SK-N-SH treated with all-trans-retinoic acid at 6 μM for 48 hours (cell line): ENCODE results near the gene GGA3.
"Not testable (repeated sequence)": the region's sequence is repeated elsewhere in the genome, so short reads cannot be mapped to it uniquely, and the experiment has no call there.

Experiments used
- ATAC-seq: fragments of 200-7000 bp; cut with Tn5 transposase; 3 replicates; pipeline ENCODE4 v1.9.1; 2020; ENCODE audit warnings: mild to moderate bottlenecking, moderate library complexity
- ARNTL ChIP-seq: fragments of 450-650 bp; formaldehyde crosslinking; IDR thresholded peaks from 2 replicates; pipeline ENCODE4 v1.5.0; 2020; ENCODE audit warnings: low read depth, mild to moderate bottlenecking, moderate library complexity, borderline replicate concordance
- BACH2 ChIP-seq: fragments of 250-450 bp; sonication (Bioruptor Pico); IDR thresholded peaks from 2 replicates; pipeline ENCODE4 v1.9.0; 2021; ENCODE audit warnings: mild to moderate bottlenecking, borderline replicate concordance
- CSDC2 ChIP-seq: fragments of 250-450 bp; sonication (Bioruptor Pico); IDR thresholded peaks from 2 replicates; pipeline ENCODE4 v1.5.0; 2020; ENCODE audit warnings: mild to moderate bottlenecking, moderate library complexity
- ESRRG ChIP-seq: fragments of 250-450 bp; sonication (Bioruptor Pico); IDR thresholded peaks from 2 replicates; pipeline ENCODE4 v1.6.1; 2021; ENCODE audit warnings: mild to moderate bottlenecking
- GLIS3 ChIP-seq: fragments of 250-450 bp; sonication (Bioruptor Pico); IDR thresholded peaks from 2 replicates; pipeline ENCODE4 v1.5.0; 2020; ENCODE audit warnings: mild to moderate bottlenecking, moderate library complexity
- OSR1 ChIP-seq: fragments of 250-450 bp; sonication (Bioruptor Pico); IDR thresholded peaks from 2 replicates; pipeline ENCODE4 v1.8.0; 2022; ENCODE audit warnings: moderate library complexity, mild to moderate bottlenecking, inconsistent platforms
- PPARA ChIP-seq: fragments of 250-450 bp; sonication (Bioruptor Pico); IDR thresholded peaks from 2 replicates; pipeline ENCODE4 v1.5.0; 2020; ENCODE audit warnings: mild to moderate bottlenecking, borderline replicate concordance
- SNAI2 ChIP-seq: fragments of 250-450 bp; sonication (Bioruptor Pico); IDR thresholded peaks from 2 replicates; pipeline ENCODE4 v1.5.0; 2020; ENCODE audit warnings: mild to moderate bottlenecking, moderate library complexity
- TCF4 ChIP-seq: fragments of 250-450 bp; sonication (Bioruptor Pico); IDR thresholded peaks from 2 replicates; pipeline ENCODE4 v1.8.0; 2021; ENCODE audit warnings: mild to moderate bottlenecking, moderate library complexity, borderline replicate concordance
- TOX ChIP-seq: fragments of 250-450 bp; sonication (Bioruptor Pico); IDR thresholded peaks from 2 replicates; pipeline ENCODE4 v1.8.0; 2021; ENCODE audit warnings: mild to moderate bottlenecking, moderate library complexity, borderline replicate concordance
- ZC3H10 ChIP-seq: fragments of 250-450 bp; sonication (Bioruptor Pico); IDR thresholded peaks from 2 replicates; pipeline ENCODE4 v1.5.1; 2021; ENCODE audit warnings: mild to moderate bottlenecking, moderate library complexity
- ZFP30 ChIP-seq: fragments of 450-650 bp; formaldehyde crosslinking; IDR thresholded peaks from 2 replicates; pipeline ENCODE4 v1.5.0; 2022; ENCODE audit warnings: mild to moderate bottlenecking, moderate library complexity
- ZNF565 ChIP-seq: fragments of 450-650 bp; formaldehyde crosslinking; conservative IDR thresholded peaks from 2 replicates; pipeline ENCODE4 v1.5.0; 2020; ENCODE audit warnings: low read depth, mild to moderate bottlenecking, moderate library complexity
- ZNF70 ChIP-seq: fragments of 450-650 bp; formaldehyde crosslinking; IDR thresholded peaks from 2 replicates; pipeline ENCODE4 v1.5.0; 2020; ENCODE audit warnings: mild to moderate bottlenecking, moderate library complexity
- ZNF8 ChIP-seq: fragments of 450-650 bp; formaldehyde crosslinking; IDR thresholded peaks from 2 replicates; pipeline ENCODE4 v1.5.0; 2020; ENCODE audit warnings: mild to moderate bottlenecking, moderate library complexity
- TF ChIP-seq, protein P1 (sequence below): fragments of 250-450 bp; sonication (Bioruptor Pico); IDR thresholded peaks from 2 replicates; pipeline ENCODE4 v1.8.0; 2020; ENCODE audit warnings: mild to moderate bottlenecking, moderate library complexity, borderline replicate concordance
- TF ChIP-seq, protein P2 (sequence below): fragments of 250-450 bp; sonication (Bioruptor Pico); IDR thresholded peaks from 2 replicates; pipeline ENCODE4 v1.5.1; 2020; ENCODE audit warnings: low read depth, mild to moderate bottlenecking, moderate library complexity
- TF ChIP-seq, protein P3 (sequence below): fragments of 250-450 bp; sonication (Bioruptor Pico); IDR thresholded peaks from 2 replicates; pipeline ENCODE4 v1.8.0; 2021; ENCODE audit warnings: low read depth, mild to moderate bottlenecking, moderate library complexity, borderline replicate concordance
- TF ChIP-seq, protein P4 (sequence below): fragments of 250-450 bp; sonication (Bioruptor Pico); IDR thresholded peaks from 2 replicates; pipeline ENCODE4 v1.5.0; 2020; ENCODE audit warnings: mild to moderate bottlenecking, moderate library complexity
- TF ChIP-seq, protein P5 (sequence below): fragments of 250-450 bp; sonication (Bioruptor Pico); IDR thresholded peaks from 2 replicates; pipeline ENCODE4 v1.5.1; 2021; ENCODE audit warnings: mild to moderate bottlenecking, moderate library complexity

The GGA3 gene

DNA sequence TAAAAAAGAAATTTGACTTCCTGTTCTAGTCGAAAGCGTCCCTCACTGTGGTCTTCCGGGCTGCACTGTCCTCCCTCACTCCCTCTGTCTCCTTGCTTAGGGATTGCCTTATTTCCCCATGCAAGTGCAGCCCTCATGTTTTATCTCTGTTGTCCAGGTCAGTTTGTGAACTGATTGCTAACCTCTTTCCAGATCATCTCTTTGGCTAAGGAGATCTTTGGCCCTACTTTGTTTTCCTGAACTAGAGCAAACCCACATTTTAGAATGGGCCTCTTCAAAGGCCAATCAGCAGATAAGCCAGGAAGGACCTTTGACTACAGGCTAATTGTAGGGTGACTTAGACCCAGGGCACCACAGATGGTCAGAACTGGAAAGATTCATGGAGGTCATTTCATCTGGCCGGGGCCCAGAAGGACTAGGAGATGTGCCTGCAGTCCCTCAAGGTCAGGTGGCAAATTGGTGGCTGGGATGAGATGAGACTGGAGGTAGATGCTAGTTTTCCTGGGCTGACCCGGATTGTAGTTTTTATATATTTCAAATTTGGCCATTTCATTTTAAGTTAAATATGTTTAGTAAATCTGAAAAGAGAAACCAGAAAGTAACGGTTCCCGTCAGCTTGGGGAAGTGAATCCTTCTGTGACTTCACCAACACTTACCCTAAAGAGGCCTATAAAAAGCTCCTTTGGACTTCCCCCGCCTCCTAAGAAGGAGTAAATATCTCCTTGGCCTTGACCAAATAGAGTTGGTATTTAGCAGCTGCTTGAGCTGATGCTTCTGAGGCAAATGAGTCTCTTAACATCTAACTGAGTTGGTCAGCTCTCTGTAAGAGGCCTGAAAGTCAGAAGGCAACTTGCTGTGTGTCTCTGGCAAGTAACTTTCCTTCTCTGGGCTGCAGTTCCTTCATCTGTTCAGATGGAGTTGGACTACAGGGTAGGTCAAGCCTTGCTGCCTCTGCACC is 34.1 kb upstream of the GGA3 start:
- TF ChIP-seq, protein P1, sequence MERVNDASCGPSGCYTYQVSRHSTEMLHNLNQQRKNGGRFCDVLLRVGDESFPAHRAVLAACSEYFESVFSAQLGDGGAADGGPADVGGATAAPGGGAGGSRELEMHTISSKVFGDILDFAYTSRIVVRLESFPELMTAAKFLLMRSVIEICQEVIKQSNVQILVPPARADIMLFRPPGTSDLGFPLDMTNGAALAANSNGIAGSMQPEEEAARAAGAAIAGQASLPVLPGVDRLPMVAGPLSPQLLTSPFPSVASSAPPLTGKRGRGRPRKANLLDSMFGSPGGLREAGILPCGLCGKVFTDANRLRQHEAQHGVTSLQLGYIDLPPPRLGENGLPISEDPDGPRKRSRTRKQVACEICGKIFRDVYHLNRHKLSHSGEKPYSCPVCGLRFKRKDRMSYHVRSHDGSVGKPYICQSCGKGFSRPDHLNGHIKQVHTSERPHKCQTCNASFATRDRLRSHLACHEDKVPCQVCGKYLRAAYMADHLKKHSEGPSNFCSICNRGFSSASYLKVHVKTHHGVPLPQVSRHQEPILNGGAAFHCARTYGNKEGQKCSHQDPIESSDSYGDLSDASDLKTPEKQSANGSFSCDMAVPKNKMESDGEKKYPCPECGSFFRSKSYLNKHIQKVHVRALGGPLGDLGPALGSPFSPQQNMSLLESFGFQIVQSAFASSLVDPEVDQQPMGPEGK = no peak
- no peak for TF ChIP-seq TOX (CRISPR knock-in tag)
- TF ChIP-seq, protein P2, sequence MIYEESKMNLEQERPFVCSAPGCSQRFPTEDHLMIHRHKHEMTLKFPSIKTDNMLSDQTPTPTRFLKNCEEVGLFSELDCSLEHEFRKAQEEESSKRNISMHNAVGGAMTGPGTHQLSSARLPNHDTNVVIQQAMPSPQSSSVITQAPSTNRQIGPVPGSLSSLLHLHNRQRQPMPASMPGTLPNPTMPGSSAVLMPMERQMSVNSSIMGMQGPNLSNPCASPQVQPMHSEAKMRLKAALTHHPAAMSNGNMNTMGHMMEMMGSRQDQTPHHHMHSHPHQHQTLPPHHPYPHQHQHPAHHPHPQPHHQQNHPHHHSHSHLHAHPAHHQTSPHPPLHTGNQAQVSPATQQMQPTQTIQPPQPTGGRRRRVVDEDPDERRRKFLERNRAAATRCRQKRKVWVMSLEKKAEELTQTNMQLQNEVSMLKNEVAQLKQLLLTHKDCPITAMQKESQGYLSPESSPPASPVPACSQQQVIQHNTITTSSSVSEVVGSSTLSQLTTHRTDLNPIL (CRISPR knock-in tag) = no peak
- TF ChIP-seq SNAI2 = no peak
- no peak for TF ChIP-seq ZNF565
- TF ChIP-seq ZNF8 = no peak
- TF ChIP-seq TCF4 = no peak
- TF ChIP-seq, all 23 proteins: peak for 0
- ATAC-seq = no peak

DNA sequence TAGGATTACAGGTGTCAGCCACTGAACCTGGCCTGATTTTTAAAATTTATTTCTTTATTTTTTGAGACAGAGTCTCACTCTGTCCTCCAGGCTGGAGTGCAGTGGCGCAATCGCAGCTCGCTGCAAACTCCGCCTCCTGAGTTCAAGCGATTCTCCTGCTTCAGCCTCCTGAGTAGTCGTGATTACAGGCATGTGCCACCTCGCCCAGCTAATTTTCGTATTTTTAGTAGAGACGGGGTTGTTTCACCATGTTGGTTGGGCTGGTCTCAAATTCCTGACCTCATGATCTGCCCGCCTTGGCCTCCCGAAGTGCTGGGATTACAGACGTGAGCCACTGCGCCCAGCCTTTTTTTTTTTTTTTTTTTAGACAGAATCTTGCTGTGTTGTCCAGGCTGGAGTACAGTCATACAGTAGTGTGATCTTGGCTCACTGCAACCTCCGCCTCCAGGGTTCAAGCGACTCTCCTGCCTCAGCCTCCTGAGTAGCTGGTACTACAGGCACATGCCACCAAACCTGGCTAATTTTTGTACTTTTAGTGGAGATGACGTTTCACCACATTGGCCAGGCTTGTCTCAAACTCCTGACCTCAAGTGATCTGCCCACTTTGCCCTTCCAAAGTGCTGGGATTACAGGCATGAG is 31.5 kb upstream of the GGA3 start:
- ATAC-seq = not testable (repeated sequence)

DNA sequence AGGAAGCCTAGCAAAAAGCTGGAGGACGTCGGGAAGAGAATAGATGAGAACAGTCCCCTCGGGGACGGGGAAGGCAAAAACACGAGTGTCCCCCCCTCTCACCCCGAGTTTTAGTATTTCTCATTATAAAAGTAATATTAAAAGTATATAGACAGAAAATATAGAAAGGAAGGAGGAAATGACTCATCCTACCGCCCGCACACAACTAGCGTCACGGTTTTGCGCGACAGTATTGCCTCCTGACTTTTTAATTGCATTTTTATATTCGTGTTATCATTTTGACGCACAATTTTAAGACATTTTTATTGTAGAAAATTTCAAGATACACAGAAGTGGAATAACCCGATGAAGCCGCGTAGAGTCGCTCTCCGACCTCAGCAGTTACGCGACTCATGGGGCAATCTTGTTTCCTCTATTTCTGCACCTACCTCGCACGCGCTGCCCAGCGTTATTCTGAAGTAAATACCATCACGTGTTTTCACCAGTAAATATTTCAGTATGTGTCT is 28.5 kb upstream of the GGA3 start:
- peak; percentile 17 for ATAC-seq
- no peak for TF ChIP-seq ARNTL (CRISPR knock-in tag)
- no peak for TF ChIP-seq ZFP30
- no peak for TF ChIP-seq CSDC2 (CRISPR knock-in tag)
- TF ChIP-seq BACH2 (CRISPR knock-in tag) = no peak
- no peak for TF ChIP-seq ZNF8
- TF ChIP-seq, protein P2 (CRISPR knock-in tag) = no peak
- no peak for TF ChIP-seq TOX (CRISPR knock-in tag)
- TF ChIP-seq, protein P1 = no peak
- no peak for TF ChIP-seq OSR1 (CRISPR knock-in tag)
- no peak for TF ChIP-seq GLIS3
- no peak for TF ChIP-seq TCF4
- TF ChIP-seq, protein P3, sequence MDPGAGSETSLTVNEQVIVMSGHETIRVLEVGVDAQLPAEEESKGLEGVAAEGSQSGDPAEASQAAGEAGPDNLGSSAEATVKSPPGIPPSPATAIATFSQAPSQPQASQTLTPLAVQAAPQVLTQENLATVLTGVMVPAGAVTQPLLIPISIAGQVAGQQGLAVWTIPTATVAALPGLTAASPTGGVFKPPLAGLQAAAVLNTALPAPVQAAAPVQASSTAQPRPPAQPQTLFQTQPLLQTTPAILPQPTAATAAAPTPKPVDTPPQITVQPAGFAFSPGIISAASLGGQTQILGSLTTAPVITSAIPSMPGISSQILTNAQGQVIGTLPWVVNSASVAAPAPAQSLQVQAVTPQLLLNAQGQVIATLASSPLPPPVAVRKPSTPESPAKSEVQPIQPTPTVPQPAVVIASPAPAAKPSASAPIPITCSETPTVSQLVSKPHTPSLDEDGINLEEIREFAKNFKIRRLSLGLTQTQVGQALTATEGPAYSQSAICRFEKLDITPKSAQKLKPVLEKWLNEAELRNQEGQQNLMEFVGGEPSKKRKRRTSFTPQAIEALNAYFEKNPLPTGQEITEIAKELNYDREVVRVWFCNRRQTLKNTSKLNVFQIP (CRISPR knock-in tag) = no peak
- no peak for TF ChIP-seq ESRRG (CRISPR knock-in tag)
- TF ChIP-seq, protein P4, sequence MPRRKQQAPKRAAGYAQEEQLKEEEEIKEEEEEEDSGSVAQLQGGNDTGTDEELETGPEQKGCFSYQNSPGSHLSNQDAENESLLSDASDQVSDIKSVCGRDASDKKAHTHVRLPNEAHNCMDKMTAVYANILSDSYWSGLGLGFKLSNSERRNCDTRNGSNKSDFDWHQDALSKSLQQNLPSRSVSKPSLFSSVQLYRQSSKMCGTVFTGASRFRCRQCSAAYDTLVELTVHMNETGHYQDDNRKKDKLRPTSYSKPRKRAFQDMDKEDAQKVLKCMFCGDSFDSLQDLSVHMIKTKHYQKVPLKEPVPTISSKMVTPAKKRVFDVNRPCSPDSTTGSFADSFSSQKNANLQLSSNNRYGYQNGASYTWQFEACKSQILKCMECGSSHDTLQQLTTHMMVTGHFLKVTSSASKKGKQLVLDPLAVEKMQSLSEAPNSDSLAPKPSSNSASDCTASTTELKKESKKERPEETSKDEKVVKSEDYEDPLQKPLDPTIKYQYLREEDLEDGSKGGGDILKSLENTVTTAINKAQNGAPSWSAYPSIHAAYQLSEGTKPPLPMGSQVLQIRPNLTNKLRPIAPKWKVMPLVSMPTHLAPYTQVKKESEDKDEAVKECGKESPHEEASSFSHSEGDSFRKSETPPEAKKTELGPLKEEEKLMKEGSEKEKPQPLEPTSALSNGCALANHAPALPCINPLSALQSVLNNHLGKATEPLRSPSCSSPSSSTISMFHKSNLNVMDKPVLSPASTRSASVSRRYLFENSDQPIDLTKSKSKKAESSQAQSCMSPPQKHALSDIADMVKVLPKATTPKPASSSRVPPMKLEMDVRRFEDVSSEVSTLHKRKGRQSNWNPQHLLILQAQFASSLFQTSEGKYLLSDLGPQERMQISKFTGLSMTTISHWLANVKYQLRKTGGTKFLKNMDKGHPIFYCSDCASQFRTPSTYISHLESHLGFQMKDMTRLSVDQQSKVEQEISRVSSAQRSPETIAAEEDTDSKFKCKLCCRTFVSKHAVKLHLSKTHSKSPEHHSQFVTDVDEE (CRISPR knock-in tag) = no peak
- TF ChIP-seq ZC3H10 (CRISPR knock-in tag) = no peak
- TF ChIP-seq PPARA = no peak
- TF ChIP-seq ZNF565 = no peak
- TF ChIP-seq ZNF70 (CRISPR knock-in tag) = no peak
- TF ChIP-seq, protein P5, sequence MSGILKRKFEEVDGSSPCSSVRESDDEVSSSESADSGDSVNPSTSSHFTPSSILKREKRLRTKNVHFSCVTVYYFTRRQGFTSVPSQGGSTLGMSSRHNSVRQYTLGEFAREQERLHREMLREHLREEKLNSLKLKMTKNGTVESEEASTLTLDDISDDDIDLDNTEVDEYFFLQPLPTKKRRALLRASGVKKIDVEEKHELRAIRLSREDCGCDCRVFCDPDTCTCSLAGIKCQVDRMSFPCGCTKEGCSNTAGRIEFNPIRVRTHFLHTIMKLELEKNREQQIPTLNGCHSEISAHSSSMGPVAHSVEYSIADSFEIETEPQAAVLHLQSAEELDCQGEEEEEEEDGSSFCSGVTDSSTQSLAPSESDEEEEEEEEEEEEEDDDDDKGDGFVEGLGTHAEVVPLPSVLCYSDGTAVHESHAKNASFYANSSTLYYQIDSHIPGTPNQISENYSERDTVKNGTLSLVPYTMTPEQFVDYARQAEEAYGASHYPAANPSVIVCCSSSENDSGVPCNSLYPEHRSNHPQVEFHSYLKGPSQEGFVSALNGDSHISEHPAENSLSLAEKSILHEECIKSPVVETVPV = no peak
